ENCODE results near the gene ZIM2. TPM values are rescaled to one million over a fixed set of nuclear protein-coding genes. Genes with fewer than 3 reads are reported as not detected.

Gene ZIM2
- total and polyA plus RNA-seq, 2 of the 4 experiments (the other 2 are of a cell fraction) = not detected

DNA sequence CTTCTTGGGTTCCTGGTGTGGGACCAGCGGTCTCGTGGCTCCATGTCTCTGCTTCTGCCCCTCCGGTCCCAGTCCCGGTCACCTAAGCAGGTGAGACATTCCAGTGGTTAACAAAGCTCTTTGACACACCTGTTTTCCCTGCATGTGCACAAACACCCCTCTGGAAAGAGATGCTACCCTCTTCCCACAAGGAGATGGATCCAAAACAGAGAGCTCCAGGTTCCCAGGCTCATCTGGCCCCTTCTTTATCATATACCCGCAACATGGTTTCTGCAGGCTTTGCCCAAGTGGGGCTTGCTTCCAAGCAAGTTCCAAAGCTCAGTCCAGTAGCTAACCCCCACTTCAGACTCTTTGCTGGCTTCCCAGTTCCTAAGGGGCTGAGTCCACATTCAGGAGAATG is 17.8 kb downstream of the ZIM2 start:
- BruUV-seq (replicated peaks) = no TSS peak
- Histone ChIP-seq H3K27ac (ENCODE audit: insufficient read depth, low read length) (no peak overlapping the region), H3K4ac (ENCODE audit: low read depth, low read length) (no peak overlapping the region), H2BK20ac (ENCODE audit: low read depth, low read length) (no peak overlapping the region), H3K9ac (ENCODE audit: low read depth, low read length) (no peak overlapping the region), H3K79me1 (ENCODE audit: low read depth in 1 of 2, low read length in 2 of 2) (no peaks in the 10 kb centered on the region), H3K9me3 (ENCODE audit: control insufficient read depth, insufficient read depth, low read length) (peaks cover 53% of the 10 kb centered on the region), H4K8ac (ENCODE audit: low read depth in 2 of 2, low read length in 2 of 2) (no peak overlapping the region), H2AK5ac (ENCODE audit: low read depth, low read length) (no peak overlapping the region), H2BK15ac (ENCODE audit: low read depth, low read length) (no peak overlapping the region), H3K23ac (ENCODE audit: low read depth, low read length) (no peak overlapping the region), H3K27me3 (ENCODE audit: control insufficient read depth, insufficient read depth, low read length) (no peaks in the 10 kb centered on the region), H3K4me3 (ENCODE audit: insufficient read depth, low read depth, low read length) (no peak overlapping the region), H2BK120ac (ENCODE audit: low read depth, low read length) (no peak overlapping the region), H2AK9ac (replicated peaks; ENCODE audit: low read depth, low read length, poor library complexity) (no peak overlapping the region), H4K5ac (ENCODE audit: low read depth, low read length) (no peak overlapping the region), H4K91ac (ENCODE audit: insufficient read depth, low read depth, low read length) (no peak overlapping the region), H3K4me2 (ENCODE audit: low read depth, low read length) (no peak overlapping the region), H3K9me1 (ENCODE audit: insufficient read depth, low read length) (no peaks in the 10 kb centered on the region), H4K20me1 (ENCODE audit: insufficient read depth, low read length) (no peaks in the 10 kb centered on the region), H3K56ac (ENCODE audit: extremely low read depth, insufficient read depth, low read length) (no peak overlapping the region), H3K14ac (replicated peaks; ENCODE audit: low read depth, low read length) (no peak overlapping the region), H3K18ac (ENCODE audit: low read depth, low read length) (no peak overlapping the region), H3K36me3 (ENCODE audit: control insufficient read depth, insufficient read depth, low read length) (no peaks in the 10 kb centered on the region), H2BK5ac (ENCODE audit: low read depth, low read length, poor library complexity, severe bottlenecking) (no peak overlapping the region), H3K4me1 (ENCODE audit: control insufficient read depth, insufficient read depth, low read length) (no peaks in the 10 kb centered on the region), H2AFZ (replicated peaks; ENCODE audit: low read length, poor library complexity) (no peak overlapping the region)
- ChIA-PET POLR2A (ENCODE audit: unreplicated experiment) (no interaction called here), CTCF (no interaction called here)
- intact Hi-C loops (cut with micrococcal nuclease) (no loop called here), in situ Hi-C loops (cut with MboI; ENCODE audit: low sequenced_read_pairs) (no loop called here), dilution Hi-C loops (cut with HindIII; ENCODE audit: low sequenced_read_pairs, unreplicated experiment) (no loop called here)
- DNase-seq (no peak), ATAC-seq (ENCODE audit: low read depth) (no peak)
- no CpG with 5 or more reads among the region's 5 CpGs for whole genome bisulfite sequencing, 2 experiments (ENCODE audit: extremely low coverage in 2 of 2, insufficient read length in 1 of 2)
- TF ChIP-seq BHLHE40 (IDR thresholded peaks at IDR 0.05; ENCODE audit: low read depth, low read length) (no peak), RFX5 (IDR thresholded peaks at IDR 0.05; ENCODE audit: low read depth, low read length) (no peak), NFE2L2 (IDR thresholded peaks at IDR 0.05; ENCODE audit: low read depth, low read length) (no peak)

All from IMR-90 (cell line).